Stimulated activated CD4-positive, alpha-beta T cell treated with anti-CD3 and anti-CD28 coated beads, Interleukin-15, amount 100 ng/mL, for 1 hour (primary cell): ENCODE results near the gene KRT81.
"Not testable (repeated sequence)": the region's sequence is repeated elsewhere in the genome, so short reads cannot be mapped to it uniquely, and the experiment has no call there.

Experiments
- DNase-seq, 2 donors: peaks; one replicate each; pipeline ENCODE4 v3.0.0-alpha.2; 2020; ENCODE audit warnings: low read depth in 1 of 2, low spot score in 1 of 2

Gene KRT81

GRCh38 chr12:52254965-52255751 is 36.2 kb downstream of the KRT81 start:
- no peak for DNase-seq

- no peak for DNase-seq
Observed at GRCh38 chr12:52254180-52254964, 37.0 kb downstream of the KRT81 start.

- DNase-seq, result no peak
Observed at GRCh38 chr12:52253391-52254179, 37.7 kb downstream of the KRT81 start.

- DNase-seq, result no peak
Observed at GRCh38 chr12:52252728-52253343, 38.5 kb downstream of the KRT81 start.

- DNase-seq, result not testable (repeated sequence)
Observed at GRCh38 chr12:52252175-52252615, 39.1 kb downstream of the KRT81 start.

- DNase-seq, result no peak
Observed at GRCh38 chr12:52251367-52252051, 39.8 kb downstream of the KRT81 start.

- DNase-seq, result no peak
Observed at GRCh38 chr12:52250048-52250990, 41.0 kb downstream of the KRT81 start.

GRCh38 chr12:52249511-52250047 is 41.8 kb downstream of the KRT81 start:
- DNase-seq, result no peak

- no peak for DNase-seq
Observed at GRCh38 chr12:52248541-52249461, 42.5 kb downstream of the KRT81 start.

GRCh38 chr12:52247622-52248540 is 43.5 kb downstream of the KRT81 start:
- no peak for DNase-seq

GRCh38 chr12:52246720-52247621 is 44.4 kb downstream of the KRT81 start:
- no peak for DNase-seq

GRCh38 chr12:52245962-52246569 is 45.3 kb downstream of the KRT81 start:
- DNase-seq, result no peak

- DNase-seq, result no peak
Observed at GRCh38 chr12:52245259-52245961, 45.9 kb downstream of the KRT81 start.

GRCh38 chr12:52244615-52244994 is 46.7 kb downstream of the KRT81 start:
- no peak for DNase-seq
